Stimulated activated CD4-positive, alpha-beta T cell treated with anti-CD3 and anti-CD28 coated beads, Interleukin-4, amount 100 ng/mL, for 4 hours (primary cell): ENCODE measurements around the gene KRTAP5-11.
"Not testable (repeated sequence)": the region's sequence is repeated elsewhere in the genome, so short reads cannot be mapped to it uniquely, and the experiment has no call there.

Experiments
- DNase-seq, 2 experiments: peaks; one replicate each; pipeline ENCODE4 v3.0.0-alpha.2; 2020

KRTAP5-11 gene

GRCh38 chr11:71580057-71581003 is 2.3 kb downstream of the KRTAP5-11 start:
- peak; percentile 6 to 27 for DNase-seq

- DNase-seq: not testable (repeated sequence)
Observed at GRCh38 chr11:71579513-71579912, 3.2 kb downstream of the KRTAP5-11 start.

DNA sequence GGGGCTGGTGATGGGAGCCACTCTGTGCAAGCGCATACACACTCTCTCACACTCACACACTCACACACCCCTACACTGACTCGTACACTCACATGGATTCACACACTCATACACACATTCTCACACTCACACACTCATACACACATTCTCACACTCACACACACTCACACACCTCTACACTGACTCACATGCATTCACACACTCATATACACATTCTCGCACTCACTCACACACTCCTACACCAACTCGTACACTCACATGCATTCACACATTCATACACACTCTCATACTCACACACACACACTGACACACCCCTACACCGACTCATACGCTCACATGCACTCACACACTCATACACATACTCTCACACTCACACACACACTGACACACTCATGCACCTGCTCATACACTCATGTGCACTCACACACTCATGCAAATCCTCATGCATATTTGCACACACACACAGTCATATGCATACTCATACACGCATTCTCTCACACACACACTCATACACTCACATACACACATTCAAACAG is 5.1 kb downstream of the KRTAP5-11 start:
- DNase-seq: no peak

GRCh38 chr11:71576688-71577465 is 5.8 kb downstream of the KRTAP5-11 start:
- not testable (repeated sequence) for DNase-seq

DNA sequence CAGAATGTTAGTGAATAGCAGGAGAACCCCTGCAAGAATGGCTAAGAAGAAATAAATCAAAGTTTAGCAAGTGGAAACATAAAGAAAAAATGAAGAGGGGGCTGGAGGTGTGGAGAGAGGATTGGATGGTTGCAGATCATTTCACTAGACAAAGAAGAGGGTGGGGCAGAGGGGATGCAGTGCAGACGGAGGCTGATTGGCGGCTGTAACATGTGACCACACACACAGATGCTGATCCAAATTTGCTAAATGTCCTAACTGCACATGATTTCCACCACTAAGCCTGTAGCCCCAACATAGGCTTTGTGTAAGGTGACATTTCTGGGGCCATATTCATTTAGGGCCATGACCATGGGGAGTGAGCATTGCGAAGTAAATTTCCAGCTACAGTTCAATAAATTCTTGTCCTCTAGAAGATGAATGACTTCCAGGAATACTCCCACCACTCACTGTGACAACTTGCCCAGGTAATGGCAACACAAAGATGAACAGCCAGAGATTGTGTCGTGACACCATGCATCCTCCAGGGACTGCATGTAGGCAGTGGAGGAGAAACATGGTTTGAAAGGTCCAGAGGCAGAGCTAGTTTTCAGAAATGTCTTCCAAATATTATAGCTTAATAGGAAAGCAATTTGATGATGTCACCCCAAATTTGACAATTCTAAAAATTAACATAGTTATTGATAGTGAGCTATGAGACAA is 6.8 kb downstream of the KRTAP5-11 start:
- no peak for DNase-seq

- DNase-seq: no peak
Observed at GRCh38 chr11:71574418-71574817, 8.3 kb downstream of the KRTAP5-11 start.

- DNase-seq: no peak
Observed at GRCh38 chr11:71572811-71573210, 9.9 kb downstream of the KRTAP5-11 start.

DNA sequence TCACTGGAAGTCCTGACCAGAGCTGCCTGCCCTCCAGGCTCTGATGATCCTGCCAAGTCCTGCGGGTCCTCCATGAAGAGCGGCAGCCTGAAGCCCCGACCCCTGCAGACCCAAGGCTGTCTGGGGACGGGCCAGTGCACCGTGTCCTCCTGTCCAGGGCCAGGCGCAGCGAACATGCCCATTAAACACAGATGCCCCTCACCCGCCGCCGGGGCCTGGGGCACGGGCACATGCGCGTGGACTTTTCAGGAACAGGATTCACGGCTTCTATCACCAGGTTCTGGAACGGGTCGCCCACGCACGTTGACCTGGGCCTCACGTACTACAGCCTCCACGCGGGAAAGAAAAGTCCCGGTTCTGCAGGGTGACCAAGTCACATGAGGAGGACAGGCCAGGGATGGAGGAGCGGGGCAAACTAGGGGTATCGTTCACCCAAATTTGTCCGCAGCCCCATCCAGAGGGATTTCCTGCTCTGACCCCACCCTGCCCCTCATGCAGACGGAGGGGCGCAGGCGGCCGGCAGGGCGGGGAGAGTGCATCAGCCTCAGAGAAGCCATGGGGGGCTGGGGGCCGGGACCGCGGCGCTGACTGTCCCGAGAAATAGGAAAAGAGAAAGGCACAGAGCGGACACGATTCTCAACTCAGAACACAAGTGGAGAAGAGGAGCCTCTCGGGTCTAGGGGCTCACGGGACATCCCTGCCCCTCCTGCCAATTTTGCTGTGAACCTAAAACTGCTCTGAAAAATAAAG is 11.4 kb downstream of the KRTAP5-11 start:
- not testable (repeated sequence) for DNase-seq

DNA sequence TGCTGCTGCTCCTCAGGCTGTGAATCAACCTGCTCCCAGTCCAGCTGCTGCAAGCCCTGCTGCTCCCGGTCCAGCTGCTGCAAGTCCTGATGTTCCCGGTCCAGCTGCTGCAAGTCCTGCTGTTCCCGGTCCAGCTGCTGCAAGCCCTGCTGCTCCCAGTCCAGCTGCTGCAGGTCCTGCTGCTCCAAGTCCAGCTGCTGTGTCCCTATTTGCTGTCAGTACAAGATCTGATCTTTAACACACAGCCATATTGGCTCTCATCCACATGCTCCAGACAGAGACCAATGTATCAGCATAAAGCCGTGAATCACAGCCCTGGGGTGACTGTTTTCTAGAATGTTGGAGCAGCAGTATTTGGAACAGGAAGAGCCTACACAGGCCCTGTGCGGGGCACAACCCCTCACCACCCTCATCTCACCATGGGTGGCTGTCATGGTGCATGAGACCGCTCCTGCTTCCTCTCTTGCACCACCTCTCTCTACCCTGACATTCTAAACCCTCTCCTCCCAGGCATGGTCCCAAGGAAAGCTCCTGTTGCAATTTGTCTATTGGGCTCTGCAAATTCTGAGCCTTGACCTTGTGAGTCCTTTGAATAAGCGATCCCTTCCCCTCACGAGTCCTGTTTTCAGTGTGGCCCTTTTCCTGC is 13.8 kb downstream of the KRTAP5-11 start:
- no peak for DNase-seq

DNA sequence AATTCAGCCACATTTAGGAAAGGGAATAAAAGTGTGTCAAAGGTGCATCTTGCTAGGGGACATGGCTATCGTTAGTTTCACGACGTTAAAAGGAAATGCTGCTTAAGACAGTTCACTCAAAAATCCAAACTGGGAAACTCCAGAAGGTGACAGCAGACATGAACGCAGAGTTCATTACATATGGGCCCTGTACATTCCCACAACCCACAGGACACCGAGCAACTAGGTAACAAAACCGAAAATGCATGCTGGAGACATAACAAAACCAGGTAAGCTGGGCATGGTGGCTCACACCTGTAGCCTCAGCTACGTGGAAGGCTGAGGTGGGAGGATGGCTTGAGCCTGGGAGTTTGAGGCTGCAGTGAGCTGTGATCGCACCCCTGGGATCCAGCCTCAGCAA is 15.0 kb downstream of the KRTAP5-11 start:
- DNase-seq: not testable (repeated sequence)

- not testable (repeated sequence) for DNase-seq
Observed at GRCh38 chr11:71566626-71567599, 15.8 kb downstream of the KRTAP5-11 start.

DNA sequence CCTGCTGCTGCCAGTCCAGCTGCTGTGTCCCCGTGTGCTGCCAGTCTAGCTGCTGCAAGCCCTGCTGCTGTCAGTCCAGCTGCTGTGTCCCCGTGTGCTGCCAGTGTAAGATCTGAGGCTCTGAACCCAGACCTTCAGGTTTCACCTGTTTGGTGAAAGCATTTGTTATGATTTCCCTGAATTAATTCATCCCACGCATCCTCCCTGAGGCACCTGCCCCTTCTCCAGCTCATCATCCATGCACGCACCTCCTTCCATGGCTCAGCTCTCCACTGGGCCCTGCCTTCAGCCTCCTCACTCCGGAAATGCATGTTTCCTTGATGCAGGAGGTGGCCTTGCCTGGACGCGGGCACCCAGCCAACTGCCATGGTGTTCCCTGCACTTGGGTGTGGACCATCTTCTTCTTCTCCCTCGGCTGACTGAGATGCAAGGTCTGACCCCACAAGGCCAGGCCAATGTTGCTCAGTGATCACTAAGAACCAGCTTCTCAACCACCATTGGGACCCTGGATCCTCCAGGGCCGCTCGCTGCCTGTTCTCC is 16.5 kb downstream of the KRTAP5-11 start:
- no peak for DNase-seq

DNA sequence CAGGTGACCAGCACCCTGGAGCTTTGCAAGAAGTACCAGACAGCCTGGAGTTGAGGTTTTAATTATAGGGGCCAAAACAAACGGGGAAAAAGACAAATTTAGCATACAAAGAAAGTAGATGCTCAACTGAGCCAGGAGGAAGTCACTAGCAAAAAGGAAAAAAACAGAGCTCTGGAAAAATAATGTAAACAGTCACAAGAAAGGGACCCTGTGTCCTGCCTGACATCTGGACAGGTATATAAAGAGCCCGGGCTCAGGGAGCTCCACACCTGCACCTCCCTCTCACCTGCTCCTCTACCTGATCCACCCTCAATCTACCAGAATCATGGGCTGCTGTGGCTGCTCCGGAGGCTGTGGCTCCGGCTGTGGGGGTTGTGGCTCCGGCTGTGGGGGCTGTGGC is 17.4 kb downstream of the KRTAP5-11 start, which contains the start of gene KRTAP5-10:
Gene KRTAP5-10 (plus strand): TSS at position 301 of the 400 bp plus-strand sequence. CDS start 25 bp downstream, at position 326.
- no peak for DNase-seq

DNA sequence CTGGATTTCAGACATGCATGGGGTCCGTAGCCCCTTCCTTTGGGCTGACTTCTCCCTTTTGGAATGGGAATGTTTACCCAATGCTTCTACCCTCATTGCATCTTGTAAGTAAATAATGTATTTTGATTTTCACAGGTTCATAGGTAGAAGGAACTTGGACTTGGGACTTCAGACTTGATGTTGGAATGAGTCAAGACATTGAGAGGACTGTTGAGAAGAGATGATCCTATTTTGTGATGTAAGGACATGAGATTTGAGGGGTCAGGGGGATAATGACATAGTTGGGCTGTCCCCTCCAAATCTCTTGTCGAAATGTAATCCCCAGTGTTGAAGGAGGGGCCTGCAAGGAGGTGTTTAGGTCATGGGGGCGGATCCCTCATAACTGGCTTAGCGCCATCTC is 18.2 kb downstream of the KRTAP5-11 start:
- DNase-seq: no peak

GRCh38 chr11:71563406-71563805 is 19.3 kb downstream of the KRTAP5-11 start:
- DNase-seq: no peak

DNA sequence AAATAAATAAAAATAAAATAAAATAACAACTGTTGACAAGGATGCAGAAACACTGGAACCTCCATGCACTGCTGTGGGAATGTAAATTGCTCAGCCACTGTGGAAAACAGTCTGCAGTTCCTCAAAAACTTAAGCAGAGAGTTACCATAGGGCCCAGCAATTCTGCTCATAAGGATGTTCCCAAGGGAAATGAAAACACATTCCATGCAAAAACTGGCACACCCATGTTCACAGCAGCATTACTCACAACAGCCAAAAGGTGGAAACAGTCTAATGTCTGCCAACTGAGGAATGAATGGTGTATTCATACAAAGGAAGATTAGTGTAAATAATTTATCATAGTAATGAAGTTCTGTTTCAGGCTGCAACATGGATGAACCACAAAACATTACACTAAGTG is 20.6 kb downstream of the KRTAP5-11 start:
- no peak for DNase-seq

DNA sequence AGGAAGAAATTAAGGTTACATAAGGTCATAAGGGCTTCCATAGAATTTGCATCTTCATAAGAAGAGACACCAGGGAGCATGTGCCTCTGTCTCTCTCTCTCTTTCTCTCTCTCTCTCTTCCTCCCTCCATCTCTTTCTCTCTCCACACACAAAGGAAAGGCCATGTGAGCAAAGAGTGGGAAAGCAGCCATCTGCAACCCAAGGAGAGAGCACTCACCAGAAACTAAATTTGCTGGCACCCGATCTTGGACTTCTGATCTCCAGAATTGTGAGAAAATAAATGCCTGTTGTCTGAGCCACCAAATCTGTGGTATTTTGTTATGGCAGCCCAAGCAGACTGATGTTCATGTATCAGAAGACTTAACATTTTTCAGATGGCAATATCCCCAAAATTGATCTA is 23.7 kb downstream of the KRTAP5-11 start:
- DNase-seq: no peak

DNA sequence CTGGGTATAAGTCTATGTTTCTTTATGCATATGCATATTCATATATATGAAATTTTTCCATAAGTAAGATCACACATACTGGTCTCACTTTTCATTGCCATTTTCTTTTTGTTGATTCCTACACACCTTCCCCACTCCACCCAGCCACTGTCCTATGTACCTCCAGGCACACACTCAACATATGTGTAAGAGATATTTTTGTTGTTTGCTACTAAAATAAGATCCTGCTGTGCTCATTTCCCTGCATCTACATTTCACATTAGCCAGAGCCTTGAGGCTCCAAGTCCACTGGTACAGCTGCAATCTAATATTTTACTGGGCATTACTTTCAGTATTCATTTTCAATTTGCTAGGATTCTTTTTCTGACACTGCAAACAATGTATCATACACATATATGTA is 25.4 kb downstream of the KRTAP5-11 start:
- DNase-seq: no peak

- DNase-seq: no peak
Observed at GRCh38 chr11:71556018-71556417, 26.7 kb downstream of the KRTAP5-11 start.

- DNase-seq: no peak
Observed at GRCh38 chr11:71555508-71555907, 27.2 kb downstream of the KRTAP5-11 start.
